Measurements from ENCODE around the gene HSP90B1.
A peak's percentile ranks its signal among the peaks of the same experiment; 100 is the strongest.

HSP90B1 gene

DNA sequence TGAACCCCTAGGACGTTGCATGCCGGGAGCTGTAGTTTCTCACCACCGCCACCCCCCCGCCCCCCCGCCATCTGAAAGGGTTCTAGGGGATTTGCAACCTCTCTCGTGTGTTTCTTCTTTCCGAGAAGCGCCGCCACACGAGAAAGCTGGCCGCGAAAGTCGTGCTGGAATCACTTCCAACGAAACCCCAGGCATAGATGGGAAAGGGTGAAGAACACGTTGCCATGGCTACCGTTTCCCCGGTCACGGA, 501 bp upstream of the HSP90B1 start:
- ChIA-PET CTCF (interaction anchor here (1.0 to 1.2 kb wide), 3 partner anchors 11 to 297 kb away, joined by 3 to 4 read pairs (median 4); no protein-coding TSS in a partner anchor), POLR2A (interaction anchor here (0.6 to 2.7 kb wide), 32 partner anchors 11 to 1178 kb away, joined by 3 to 49 read pairs (median 4); partner anchors contain the start of genes HCFC2, NFYB, NT5DC3 and TDG)
- H3K9me3 ChIP-seq (ENCODE audit: control insufficient read depth, insufficient read depth, low read depth, low read length): no peaks in the 10 kb centered on the region
- peak overlapping the region; percentile 74 for H3K27ac ChIP-seq (ENCODE audit: extremely low read depth, low read depth, low read length)
- H3K36me3 ChIP-seq (ENCODE audit: control insufficient read depth in 2 of 2, insufficient read depth in 1 of 2, low read length in 2 of 2): peaks cover 16 to 39% of the 10 kb centered on the region in 2 experiments
- peaks cover 10% of the 10 kb centered on the region for H3K4me1 ChIP-seq (ENCODE audit: control insufficient read depth, insufficient read depth, low read length)
- H3K4me3 ChIP-seq (ENCODE audit: low read depth, low read length): peak overlapping the region; percentile 69
- TF ChIP-seq, protein P1, sequence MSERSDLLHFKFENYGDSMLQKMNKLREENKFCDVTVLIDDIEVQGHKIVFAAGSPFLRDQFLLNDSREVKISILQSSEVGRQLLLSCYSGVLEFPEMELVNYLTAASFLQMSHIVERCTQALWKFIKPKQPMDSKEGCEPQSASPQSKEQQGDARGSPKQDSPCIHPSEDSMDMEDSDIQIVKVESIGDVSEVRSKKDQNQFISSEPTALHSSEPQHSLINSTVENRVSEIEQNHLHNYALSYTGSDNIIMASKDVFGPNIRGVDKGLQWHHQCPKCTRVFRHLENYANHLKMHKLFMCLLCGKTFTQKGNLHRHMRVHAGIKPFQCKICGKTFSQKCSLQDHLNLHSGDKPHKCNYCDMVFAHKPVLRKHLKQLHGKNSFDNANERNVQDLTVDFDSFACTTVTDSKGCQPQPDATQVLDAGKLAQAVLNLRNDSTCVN (tag by site-specific recombination; optimal IDR thresholded peaks at IDR 0.05): no peak
- TF ChIP-seq ZNF175 (tag by site-specific recombination; IDR thresholded peaks at IDR 0.05) (no peak), ZNF274 (IDR thresholded peaks at IDR 0.05; ENCODE audit: low read length) (no peak), ZNF274 (tag by site-specific recombination; IDR thresholded peaks at IDR 0.05; ENCODE audit: borderline replicate concordance) (no peak), ZNF335 (tag by site-specific recombination; conservative IDR thresholded peaks at IDR 0.05) (peak; percentile 39; the same call in 1 of the 2 replicates), PRDM1 (tag by site-specific recombination; IDR thresholded peaks at IDR 0.05) (0 out of 2 replicates have a peak, but pooled peaks have one; percentile 16), ZNF239 (tag by site-specific recombination; IDR thresholded peaks at IDR 0.05) (no peak), IKZF3 (tag by site-specific recombination; IDR thresholded peaks at IDR 0.05) (0 out of 2 replicates have a peak, but pooled peaks have one; percentile 31), ZNF510 (tag by site-specific recombination; IDR thresholded peaks at IDR 0.05; ENCODE audit: insufficient replicate concordance) (no peak), ZBTB21 (tag by site-specific recombination; IDR thresholded peaks at IDR 0.05) (no peak), ZNF837 (tag by site-specific recombination; IDR thresholded peaks at IDR 0.05) (no peak), SALL2 (tag by site-specific recombination; IDR thresholded peaks at IDR 0.05; ENCODE audit: borderline replicate concordance) (no peak), SP7 (tag by site-specific recombination; IDR thresholded peaks at IDR 0.05) (no peak), ZNF354C (tag by site-specific recombination; IDR thresholded peaks at IDR 0.05; ENCODE audit: borderline replicate concordance, low read depth) (no peak), ZNF37A (tag by site-specific recombination; IDR thresholded peaks at IDR 0.05) (no peak), ZBTB8A (tag by site-specific recombination; IDR thresholded peaks at IDR 0.05) (no peak), ZNF433 (tag by site-specific recombination; IDR thresholded peaks at IDR 0.05; ENCODE audit: low read depth) (no peak), SCRT1 (tag by site-specific recombination; IDR thresholded peaks at IDR 0.05; ENCODE audit: borderline replicate concordance) (no peak), KLF9 (tag by site-specific recombination; IDR thresholded peaks at IDR 0.05; ENCODE audit: low read depth) (no peak), ZNF341 (tag by site-specific recombination; IDR thresholded peaks at IDR 0.05; ENCODE audit: low read depth) (no peak), MEIS1 (CRISPR knock-in tag; IDR thresholded peaks at IDR 0.05; ENCODE audit: borderline replicate concordance) (no peak), ZNF501 (tag by site-specific recombination; IDR thresholded peaks at IDR 0.05) (no peak), ZNF19 (tag by site-specific recombination; IDR thresholded peaks at IDR 0.05; ENCODE audit: low read depth) (no peak), ZNF530 (tag by site-specific recombination; IDR thresholded peaks at IDR 0.05; ENCODE audit: low read depth) (no peak), OSR2 (tag by site-specific recombination; IDR thresholded peaks at IDR 0.05) (no peak), ZNF292 (tag by site-specific recombination; IDR thresholded peaks at IDR 0.05; ENCODE audit: borderline replicate concordance, low read depth) (no peak), GLI4 (tag by site-specific recombination; IDR thresholded peaks at IDR 0.05) (no peak)
- TF ChIP-seq, protein P2, sequence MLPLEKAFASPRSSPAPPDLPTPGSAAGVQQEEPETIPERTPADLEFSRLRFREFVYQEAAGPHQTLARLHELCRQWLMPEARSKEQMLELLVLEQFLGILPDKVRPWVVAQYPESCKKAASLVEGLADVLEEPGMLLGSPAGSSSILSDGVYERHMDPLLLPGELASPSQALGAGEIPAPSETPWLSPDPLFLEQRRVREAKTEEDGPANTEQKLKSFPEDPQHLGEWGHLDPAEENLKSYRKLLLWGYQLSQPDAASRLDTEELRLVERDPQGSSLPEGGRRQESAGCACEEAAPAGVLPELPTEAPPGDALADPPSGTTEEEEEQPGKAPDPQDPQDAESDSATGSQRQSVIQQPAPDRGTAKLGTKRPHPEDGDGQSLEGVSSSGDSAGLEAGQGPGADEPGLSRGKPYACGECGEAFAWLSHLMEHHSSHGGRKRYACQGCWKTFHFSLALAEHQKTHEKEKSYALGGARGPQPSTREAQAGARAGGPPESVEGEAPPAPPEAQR (tag by site-specific recombination; IDR thresholded peaks at IDR 0.05): 0 out of 2 replicates have a peak, but pooled peaks have one; percentile 6
- TF ChIP-seq, protein P3, sequence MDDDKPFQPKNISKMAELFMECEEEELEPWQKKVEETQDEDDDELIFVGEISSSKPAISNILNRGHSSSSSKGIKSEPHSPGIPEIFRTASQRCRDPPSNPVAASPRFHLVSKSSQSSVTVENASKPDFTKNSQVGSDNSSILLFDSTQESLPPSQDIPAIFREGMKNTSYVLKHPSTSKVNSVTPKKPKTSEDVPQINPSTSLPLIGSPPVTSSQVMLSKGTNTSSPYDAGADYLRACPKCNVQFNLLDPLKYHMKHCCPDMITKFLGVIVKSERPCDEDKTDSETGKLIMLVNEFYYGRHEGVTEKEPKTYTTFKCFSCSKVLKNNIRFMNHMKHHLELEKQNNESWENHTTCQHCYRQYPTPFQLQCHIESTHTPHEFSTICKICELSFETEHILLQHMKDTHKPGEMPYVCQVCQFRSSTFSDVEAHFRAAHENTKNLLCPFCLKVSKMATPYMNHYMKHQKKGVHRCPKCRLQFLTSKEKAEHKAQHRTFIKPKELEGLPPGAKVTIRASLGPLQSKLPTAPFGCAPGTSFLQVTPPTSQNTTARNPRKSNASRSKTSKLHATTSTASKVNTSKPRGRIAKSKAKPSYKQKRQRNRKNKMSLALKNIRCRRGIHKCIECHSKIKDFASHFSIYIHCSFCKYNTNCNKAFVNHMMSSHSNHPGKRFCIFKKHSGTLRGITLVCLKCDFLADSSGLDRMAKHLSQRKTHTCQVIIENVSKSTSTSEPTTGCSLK (tag by site-specific recombination; IDR thresholded peaks at IDR 0.05): no peak
- TF ChIP-seq, protein P4, sequence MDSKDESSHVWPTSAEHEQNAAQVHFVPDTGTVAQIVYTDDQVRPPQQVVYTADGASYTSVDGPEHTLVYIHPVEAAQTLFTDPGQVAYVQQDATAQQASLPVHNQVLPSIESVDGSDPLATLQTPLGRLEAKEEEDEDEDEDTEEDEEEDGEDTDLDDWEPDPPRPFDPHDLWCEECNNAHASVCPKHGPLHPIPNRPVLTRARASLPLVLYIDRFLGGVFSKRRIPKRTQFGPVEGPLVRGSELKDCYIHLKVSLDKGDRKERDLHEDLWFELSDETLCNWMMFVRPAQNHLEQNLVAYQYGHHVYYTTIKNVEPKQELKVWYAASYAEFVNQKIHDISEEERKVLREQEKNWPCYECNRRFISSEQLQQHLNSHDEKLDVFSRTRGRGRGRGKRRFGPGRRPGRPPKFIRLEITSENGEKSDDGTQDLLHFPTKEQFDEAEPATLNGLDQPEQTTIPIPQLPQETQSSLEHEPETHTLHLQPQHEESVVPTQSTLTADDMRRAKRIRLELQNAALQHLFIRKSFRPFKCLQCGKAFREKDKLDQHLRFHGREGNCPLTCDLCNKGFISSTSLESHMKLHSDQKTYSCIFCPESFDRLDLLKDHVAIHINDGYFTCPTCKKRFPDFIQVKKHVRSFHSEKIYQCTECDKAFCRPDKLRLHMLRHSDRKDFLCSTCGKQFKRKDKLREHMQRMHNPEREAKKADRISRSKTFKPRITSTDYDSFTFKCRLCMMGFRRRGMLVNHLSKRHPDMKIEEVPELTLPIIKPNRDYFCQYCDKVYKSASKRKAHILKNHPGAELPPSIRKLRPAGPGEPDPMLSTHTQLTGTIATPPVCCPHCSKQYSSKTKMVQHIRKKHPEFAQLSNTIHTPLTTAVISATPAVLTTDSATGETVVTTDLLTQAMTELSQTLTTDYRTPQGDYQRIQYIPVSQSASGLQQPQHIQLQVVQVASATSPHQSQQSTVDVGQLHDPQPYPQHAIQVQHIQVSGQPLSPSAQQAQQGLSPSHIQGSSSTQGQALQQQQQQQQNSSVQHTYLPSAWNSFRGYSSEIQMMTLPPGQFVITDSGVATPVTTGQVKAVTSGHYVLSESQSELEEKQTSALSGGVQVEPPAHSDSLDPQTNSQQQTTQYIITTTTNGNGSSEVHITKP (tag by site-specific recombination; IDR thresholded peaks at IDR 0.05): no peak
